CD4-positive, CD25-positive, alpha-beta regulatory T cell (primary cell): ENCODE measurements around the gene AACS. TPM values are rescaled to one million over a fixed set of nuclear protein-coding genes. Genes with fewer than 3 reads are reported as not detected.
A peak's percentile ranks its signal among the peaks of the same experiment; 100 is the strongest.

Source experiments
- ATAC-seq, 2 donors: fragments of 150-1000 bp; cut with Tn5 transposase; one replicate each; pipeline ENCODE4 v1.10.0; 2021; ENCODE audit warnings: low read depth in 2 of 2, moderate number of reproducible peaks in 2 of 2, moderate library complexity in 1 of 2
- DNase-seq, 3 donors: peaks; one replicate each; pipeline versions ENCODE4 v3.0.0 to v3.0.0-alpha.2; 2012 to 2022; ENCODE audit warnings: mixed read lengths in 1 of 3
- H3K27ac ChIP-seq: one replicate; pipeline ENCODE4 v1.7.0; 2013; ENCODE audit warnings: mild to moderate bottlenecking, low read length; ENCODE audit not compliant: insufficient read depth, poor library complexity, severe bottlenecking
- H3K27me3 ChIP-seq: one replicate; pipeline ENCODE4 v1.7.0; 2013; ENCODE audit warnings: low read length; ENCODE audit not compliant: control insufficient read depth, insufficient read depth
- H3K36me3 ChIP-seq: one replicate; pipeline ENCODE4 v1.7.0; 2013; ENCODE audit warnings: mild to moderate bottlenecking, low read length, moderate library complexity; ENCODE audit not compliant: control insufficient read depth, insufficient read depth
- H3K4me1 ChIP-seq: 2 replicates; pipeline ENCODE4 v1.7.0; 2013; ENCODE audit warnings: mild to moderate bottlenecking, low read length; ENCODE audit not compliant: insufficient read depth, control insufficient read depth, poor library complexity, severe bottlenecking
- H3K4me3 ChIP-seq: one replicate; pipeline ENCODE4 v1.7.0; 2013; ENCODE audit warnings: low read depth, mild to moderate bottlenecking, low read length, moderate library complexity
- H3K9me3 ChIP-seq, 2 experiments: 1 replicate in 1 of 2; 2 replicates in 1 of 2; pipeline ENCODE4 v1.7.0; 2013; ENCODE audit warnings: low read length in 2 of 2, mild to moderate bottlenecking in 1 of 2, moderate library complexity in 1 of 2; ENCODE audit not compliant: control insufficient read depth in 2 of 2
- H3K27ac Mint-ChIP-seq, 3 donors: one replicate each; pipeline ENCODE4 v1.8.0; 2020 to 2022; ENCODE audit warnings: mild to moderate bottlenecking in 3 of 3, mixed read lengths in 3 of 3, moderate library complexity in 2 of 3
- H3K27me3 Mint-ChIP-seq: one replicate; pipeline ENCODE4 v1.8.0; 2022; ENCODE audit warnings: mild to moderate bottlenecking, mixed read lengths
- H3K36me3 Mint-ChIP-seq: one replicate; pipeline ENCODE4 v1.8.0; 2020; ENCODE audit warnings: mixed read lengths
- H3K4me1 Mint-ChIP-seq, 4 donors: one replicate each; pipeline ENCODE4 v1.8.0; 2020 to 2022; ENCODE audit warnings: mixed read lengths in 4 of 4, mild to moderate bottlenecking in 1 of 4
- H3K4me3 Mint-ChIP-seq, 4 donors: one replicate each; pipeline ENCODE4 v1.8.0; 2020 to 2022; ENCODE audit warnings: mild to moderate bottlenecking in 4 of 4, mixed read lengths in 4 of 4, moderate library complexity in 3 of 4
- H3K9me3 Mint-ChIP-seq, 7 donors: one replicate each; pipeline ENCODE4 v1.8.0; 2020 to 2022; ENCODE audit warnings: mixed read lengths in 7 of 7, mild to moderate bottlenecking in 3 of 7, moderate library complexity in 2 of 7
- polyA plus RNA-seq, 4 donors: library from polyadenylated mRNA; unstranded; fragments of 300-500 nt; fragmentation: Illumina TruSeq; gene quantifications; one replicate each; pipeline ENCODE4 v1.2.3, GENCODE V29; 2021
- total RNA-seq: library from RNA; stranded (reverse); gene quantifications from one replicate; pipeline ENCODE4 v1.2.3, GENCODE V29; 2022

AACS gene
- total and polyA plus RNA-seq, 5 donors from 2014 or later: 5.4 to 8.8 (median 7.8) TPM

DNA sequence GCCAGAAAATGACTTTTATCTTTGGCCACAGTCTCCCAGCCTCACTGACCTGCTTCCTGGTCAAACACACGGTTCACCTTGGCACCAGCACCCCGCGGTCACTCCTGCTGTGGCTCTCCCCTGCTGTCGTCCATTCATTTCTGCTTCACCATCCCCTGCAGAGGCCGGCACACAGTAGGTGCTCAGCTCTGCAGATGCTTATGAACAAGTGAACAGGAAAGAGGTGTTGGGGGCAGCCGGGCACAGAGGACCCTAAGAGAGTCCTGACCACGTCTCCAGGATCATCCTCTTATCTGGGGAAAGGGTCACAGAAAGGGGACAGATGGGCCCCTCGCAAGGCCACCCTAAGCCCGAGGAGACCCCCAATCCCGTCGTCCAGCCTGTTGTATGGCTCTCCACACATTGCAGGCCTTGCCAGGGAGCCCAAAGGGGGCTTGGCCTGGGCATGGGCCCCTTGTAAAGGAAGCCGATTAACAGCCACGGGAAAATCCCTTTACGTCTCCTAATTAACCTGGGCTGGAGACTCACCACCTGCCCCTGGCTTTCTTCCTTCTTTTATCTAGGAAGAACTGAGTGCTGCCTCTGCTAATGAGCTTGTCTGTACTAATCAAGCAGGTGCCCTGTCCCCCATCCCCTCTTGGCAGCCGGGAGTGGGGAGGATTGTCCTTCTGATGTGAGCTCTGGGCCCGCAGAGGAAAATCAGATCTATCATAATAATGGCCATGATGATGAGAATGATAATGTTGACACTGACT is 119.2 kb downstream of the AACS start:
- no peak overlapping the region for H3K4me3 Mint-ChIP-seq
- Histone ChIP-seq H3K4me1 (no peaks in the 10 kb centered on the region), H3K27me3 (peaks cover 25% of the 10 kb centered on the region), H3K36me3 (no peaks in the 10 kb centered on the region), H3K4me3 (no peak overlapping the region), H3K27ac (no peak overlapping the region), H3K9me3 (no peaks in the 10 kb centered on the region)
- H3K36me3 Mint-ChIP-seq: no peaks in the 10 kb centered on the region
- H3K4me1 Mint-ChIP-seq: peaks cover 0 to 15% (median 6%) of the 10 kb centered on the region in 4 donors
- ATAC-seq (no peak), DNase-seq (no peak)
- H3K27ac Mint-ChIP-seq: no peak overlapping the region
- peaks cover 61% of the 10 kb centered on the region for H3K27me3 Mint-ChIP-seq
- H3K9me3 Mint-ChIP-seq: peaks cover 0 to 5% (median 0%) of the 10 kb centered on the region in 7 donors

DNA sequence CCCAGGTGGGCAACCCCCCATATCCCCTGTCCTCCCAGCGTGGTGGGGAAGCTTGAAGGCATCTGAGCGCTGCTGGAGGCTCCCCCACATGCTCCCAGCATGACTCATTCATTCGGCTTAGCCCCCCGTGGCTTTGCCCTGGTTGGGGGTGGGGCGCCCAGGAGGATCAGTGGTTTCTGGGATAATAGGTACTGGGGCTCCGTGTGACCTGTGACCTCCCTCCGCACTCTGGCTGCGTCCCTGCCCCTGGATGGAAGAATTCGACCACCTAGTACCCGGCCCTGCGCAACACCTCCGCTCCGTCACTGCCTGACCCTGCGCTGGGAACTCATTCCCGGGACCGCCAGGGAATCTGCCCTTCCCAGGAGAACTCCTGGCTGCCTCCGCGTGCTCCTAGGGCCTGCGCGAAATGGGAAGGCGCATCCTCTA is 120.1 kb downstream of the AACS start:
- Histone ChIP-seq H3K4me3 (no peak overlapping the region), H3K9me3 (no peaks in the 10 kb centered on the region), H3K4me1 (no peaks in the 10 kb centered on the region), H3K27ac (no peak overlapping the region), H3K36me3 (no peaks in the 10 kb centered on the region), H3K27me3 (peaks cover 27% of the 10 kb centered on the region)
- Mint-ChIP-seq H3K27ac (no peak overlapping the region), H3K4me3 (no peak overlapping the region), H3K9me3 (peaks cover 0 to 5% (median 0%) of the 10 kb centered on the region in 7 donors), H3K4me1 (peaks cover 0 to 15% (median 6%) of the 10 kb centered on the region in 4 donors), H3K36me3 (no peaks in the 10 kb centered on the region), H3K27me3 (peaks cover 63% of the 10 kb centered on the region)
- DNase-seq (no peak), ATAC-seq (no peak)

DNA sequence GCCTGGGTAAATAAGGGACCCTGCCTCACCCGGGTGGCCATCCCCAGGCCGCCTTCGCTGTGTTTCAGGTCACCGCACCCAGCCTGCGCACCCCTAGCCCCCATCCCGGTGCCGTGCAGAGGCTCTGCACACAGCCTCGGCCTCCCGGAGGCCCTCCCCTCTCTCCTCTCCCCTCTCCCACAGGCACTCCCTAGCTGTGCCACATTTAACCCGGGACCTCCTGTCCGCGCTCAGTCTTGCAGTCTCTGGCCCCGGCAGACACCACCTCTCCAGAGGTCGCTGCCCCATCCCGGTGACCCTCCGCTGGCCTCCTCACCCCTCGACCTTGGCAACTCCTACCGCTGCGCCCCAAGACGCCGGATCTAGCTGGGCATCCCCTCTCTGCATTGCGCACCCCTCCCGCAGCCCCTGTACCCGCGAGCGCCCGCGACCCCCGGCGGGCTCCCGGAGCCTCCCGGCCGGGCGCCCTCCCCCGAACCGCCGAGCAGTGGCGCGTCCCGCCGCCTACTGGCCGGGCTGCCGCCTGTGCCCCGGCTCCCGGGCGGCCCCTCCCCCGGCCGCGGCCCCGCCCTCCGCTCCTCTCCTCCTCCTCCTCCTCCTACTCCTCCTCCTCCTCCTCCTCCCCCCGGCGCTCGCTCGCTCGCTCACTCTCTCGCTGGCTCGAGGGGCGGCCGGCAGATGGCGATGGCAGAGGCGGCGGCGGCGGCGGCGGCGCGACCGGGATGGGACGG is 120.7 kb downstream of the AACS start, which contains the start of gene TMEM132B:
Gene TMEM132B, plus strand, starts transcription at position 647 of the 731 bp plus-strand sequence.
- Mint-ChIP-seq H3K9me3 (peaks cover 0 to 5% (median 0%) of the 10 kb centered on the region in 7 donors), H3K4me1 (peaks cover 0 to 15% (median 6%) of the 10 kb centered on the region in 4 donors), H3K4me3 (no peak within 1 kb of the TSS), H3K27ac (no peak within 1 kb of the TSS), H3K27me3 (peaks cover 63% of the 10 kb centered on the region), H3K36me3 (no peaks in the 10 kb centered on the region)
- no peak within 1 kb of the TSS for H3K27ac ChIP-seq
- H3K9me3 ChIP-seq: no peaks in the 10 kb centered on the region
- H3K4me1 ChIP-seq: no peaks in the 10 kb centered on the region
- H3K4me3 ChIP-seq: no peak within 1 kb of the TSS
- peaks cover 27% of the 10 kb centered on the region for H3K27me3 ChIP-seq
- DNase-seq (peak in 1 of 3 donors; percentile 63), ATAC-seq (no peak)
- no peaks in the 10 kb centered on the region for H3K36me3 ChIP-seq

DNA sequence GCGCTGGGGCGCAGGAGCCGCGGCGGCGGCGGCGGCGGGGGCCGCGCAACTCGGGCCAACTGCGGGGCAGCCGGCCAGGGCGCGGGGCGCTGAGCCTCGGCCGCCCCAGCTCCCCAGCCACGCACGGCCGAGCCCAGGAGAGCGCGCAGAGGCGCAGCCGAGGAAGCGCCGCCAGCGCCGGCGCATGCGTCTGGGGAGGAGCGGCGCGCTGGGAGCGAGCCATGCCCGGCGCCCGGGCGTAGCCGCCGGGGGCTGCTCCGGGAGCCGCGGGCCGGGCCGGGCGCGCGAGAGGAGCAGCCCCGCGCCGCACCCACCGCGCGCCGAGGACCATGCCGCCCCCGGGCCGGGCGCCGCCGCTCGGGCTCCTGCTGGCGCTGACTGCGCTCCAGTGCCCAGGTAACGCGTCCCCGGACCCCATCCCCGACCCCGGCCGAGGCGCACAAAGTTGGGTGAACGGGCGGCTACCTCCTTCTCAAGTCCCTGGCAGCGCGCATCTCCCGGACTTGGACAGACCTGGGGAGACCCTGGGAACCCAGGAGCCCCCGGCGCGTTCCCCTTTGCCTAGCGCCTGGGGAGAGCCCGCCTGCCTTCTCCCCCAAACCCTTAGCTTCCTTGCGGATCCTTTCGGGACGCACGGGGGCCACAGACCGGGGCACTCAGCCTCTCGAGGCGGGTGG is 121.4 kb downstream of the AACS start:
- peaks cover 0 to 5% (median 0%) of the 10 kb centered on the region in 7 donors for H3K9me3 Mint-ChIP-seq
- Histone ChIP-seq H3K27ac (no peak overlapping the region), H3K9me3 (no peaks in the 10 kb centered on the region), H3K4me1 (no peaks in the 10 kb centered on the region), H3K36me3 (no peaks in the 10 kb centered on the region), H3K4me3 (no peak overlapping the region), H3K27me3 (peaks cover 25% of the 10 kb centered on the region)
- no peak overlapping the region for H3K27ac Mint-ChIP-seq
- H3K4me1 Mint-ChIP-seq: peaks cover 0 to 15% (median 6%) of the 10 kb centered on the region in 4 donors
- no peak for DNase-seq
- ATAC-seq: no peak
- H3K4me3 Mint-ChIP-seq: no peak overlapping the region
- no peaks in the 10 kb centered on the region for H3K36me3 Mint-ChIP-seq
- peaks cover 63% of the 10 kb centered on the region for H3K27me3 Mint-ChIP-seq

DNA sequence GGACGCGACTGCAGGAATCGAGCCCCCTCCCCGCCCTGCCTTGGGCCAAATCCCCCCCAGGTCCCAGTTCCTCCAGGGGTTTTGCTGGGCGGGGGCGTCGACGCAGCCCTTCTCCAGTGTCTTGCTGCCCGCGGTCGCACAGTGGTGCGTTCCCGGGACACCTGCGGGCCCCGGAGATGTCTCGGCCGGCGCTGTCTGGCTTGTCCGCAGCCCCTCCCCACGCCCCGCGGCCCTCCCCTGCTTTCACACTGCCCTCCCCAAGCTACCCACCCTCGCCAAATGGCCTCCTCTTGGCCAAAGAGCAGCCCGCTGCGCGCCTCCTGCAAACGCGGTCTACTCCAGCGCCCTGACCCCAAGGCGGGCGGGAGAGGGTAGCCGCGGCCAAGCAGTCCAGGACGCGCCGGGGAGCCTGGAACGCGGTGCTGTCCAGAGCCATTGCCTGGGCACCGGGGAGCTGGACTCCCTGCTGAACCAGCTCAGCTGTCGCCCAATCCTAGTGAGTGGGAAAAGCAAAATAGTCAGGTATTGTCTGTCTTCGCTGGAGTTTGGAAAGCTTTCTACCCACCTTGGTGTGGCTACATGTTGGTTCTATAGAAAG is 122.0 kb downstream of the AACS start:
- no peaks in the 10 kb centered on the region for H3K36me3 ChIP-seq
- DNase-seq (no peak), ATAC-seq (no peak)
- peaks cover 0 to 2% (median 0%) of the 10 kb centered on the region in 7 donors for H3K9me3 Mint-ChIP-seq
- H3K27ac Mint-ChIP-seq: no peak overlapping the region
- H3K36me3 Mint-ChIP-seq: no peaks in the 10 kb centered on the region
- peaks cover 23% of the 10 kb centered on the region for H3K27me3 ChIP-seq
- H3K4me3 ChIP-seq: no peak overlapping the region
- no peaks in the 10 kb centered on the region for H3K4me1 ChIP-seq
- no peak overlapping the region for H3K27ac ChIP-seq
- H3K9me3 ChIP-seq: no peaks in the 10 kb centered on the region
- H3K4me3 Mint-ChIP-seq: peak overlapping the region in 2 of 4 donors; percentile 4 to 10
- H3K27me3 Mint-ChIP-seq: peaks cover 63% of the 10 kb centered on the region
- H3K4me1 Mint-ChIP-seq: peaks cover 0 to 15% (median 6%) of the 10 kb centered on the region in 4 donors

DNA sequence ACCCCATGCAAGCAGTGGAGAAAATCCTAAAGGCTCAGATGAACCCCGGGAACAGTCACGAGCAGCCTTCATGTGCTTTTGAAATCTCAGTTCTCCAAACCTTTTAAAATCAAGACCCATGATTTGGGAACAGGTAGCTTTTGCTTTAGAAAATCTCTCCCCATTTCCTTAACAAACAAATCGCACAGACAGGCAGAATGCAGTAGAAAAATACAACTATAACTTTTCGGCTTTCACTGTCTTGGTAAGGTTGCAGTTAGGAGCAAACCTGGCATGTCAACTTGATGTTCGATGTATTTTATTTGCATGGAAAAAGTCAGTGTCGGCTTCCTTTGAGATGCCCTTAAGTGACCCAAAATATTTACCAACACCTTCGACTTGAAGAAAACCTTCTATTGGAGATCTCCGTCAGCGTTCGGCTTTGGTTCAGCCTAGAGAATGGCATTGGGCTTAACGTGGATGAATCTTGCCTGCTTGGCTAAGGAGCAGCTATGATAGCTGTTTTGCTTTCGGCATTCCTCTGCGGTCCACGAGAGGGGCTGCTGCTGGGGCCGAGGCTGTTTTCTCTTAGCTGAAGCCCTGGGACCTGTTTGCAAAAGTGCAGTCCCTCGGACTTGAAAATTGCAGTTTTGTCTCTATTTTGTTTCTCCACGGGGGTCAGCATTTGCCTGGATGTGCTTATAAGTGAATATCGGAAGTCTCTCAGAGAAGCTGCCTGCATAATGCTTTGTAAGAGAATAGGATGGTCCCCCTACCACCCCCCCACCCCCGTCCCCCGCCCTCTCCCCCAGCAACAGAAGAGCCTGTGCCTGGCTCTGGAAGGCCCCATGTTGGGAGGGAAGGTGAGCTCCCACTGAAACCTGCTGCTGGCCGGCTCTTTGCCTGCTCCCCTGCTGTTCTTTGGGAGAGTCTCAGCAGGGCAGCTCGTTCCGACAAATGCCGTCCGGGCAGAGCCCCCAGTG is 122.8 kb downstream of the AACS start:
- peak overlapping the region in 2 of 4 donors; percentile 50 to 58 for H3K4me3 Mint-ChIP-seq

More for the DNA sequence above, 122.8 kb downstream of the AACS start:
- ATAC-seq (no peak), DNase-seq (no peak)
- Mint-ChIP-seq H3K9me3 (peaks cover 0 to 2% (median 0%) of the 10 kb centered on the region in 7 donors), H3K36me3 (no peaks in the 10 kb centered on the region), H3K27ac (no peak overlapping the region), H3K4me1 (peaks cover 0 to 14% (median 6%) of the 10 kb centered on the region in 4 donors), H3K27me3 (peaks cover 60% of the 10 kb centered on the region)
- H3K4me1 ChIP-seq: no peaks in the 10 kb centered on the region
- H3K36me3 ChIP-seq: no peaks in the 10 kb centered on the region
- H3K4me3 ChIP-seq: no peak overlapping the region
- peaks cover 23% of the 10 kb centered on the region for H3K27me3 ChIP-seq
- no peak overlapping the region for H3K27ac ChIP-seq
- H3K9me3 ChIP-seq: no peaks in the 10 kb centered on the region
